ENCODE data around the gene JUP. TPM values are rescaled to one million over a fixed set of nuclear protein-coding genes. Genes with fewer than 3 reads are reported as not detected.

Gene JUP
- total and polyA plus RNA-seq, 2 of the 13 experiments (the other 11 are each of a cell fraction or from before 2014, with no cell fraction given): 12.1 to 20.6 TPM

DNA sequence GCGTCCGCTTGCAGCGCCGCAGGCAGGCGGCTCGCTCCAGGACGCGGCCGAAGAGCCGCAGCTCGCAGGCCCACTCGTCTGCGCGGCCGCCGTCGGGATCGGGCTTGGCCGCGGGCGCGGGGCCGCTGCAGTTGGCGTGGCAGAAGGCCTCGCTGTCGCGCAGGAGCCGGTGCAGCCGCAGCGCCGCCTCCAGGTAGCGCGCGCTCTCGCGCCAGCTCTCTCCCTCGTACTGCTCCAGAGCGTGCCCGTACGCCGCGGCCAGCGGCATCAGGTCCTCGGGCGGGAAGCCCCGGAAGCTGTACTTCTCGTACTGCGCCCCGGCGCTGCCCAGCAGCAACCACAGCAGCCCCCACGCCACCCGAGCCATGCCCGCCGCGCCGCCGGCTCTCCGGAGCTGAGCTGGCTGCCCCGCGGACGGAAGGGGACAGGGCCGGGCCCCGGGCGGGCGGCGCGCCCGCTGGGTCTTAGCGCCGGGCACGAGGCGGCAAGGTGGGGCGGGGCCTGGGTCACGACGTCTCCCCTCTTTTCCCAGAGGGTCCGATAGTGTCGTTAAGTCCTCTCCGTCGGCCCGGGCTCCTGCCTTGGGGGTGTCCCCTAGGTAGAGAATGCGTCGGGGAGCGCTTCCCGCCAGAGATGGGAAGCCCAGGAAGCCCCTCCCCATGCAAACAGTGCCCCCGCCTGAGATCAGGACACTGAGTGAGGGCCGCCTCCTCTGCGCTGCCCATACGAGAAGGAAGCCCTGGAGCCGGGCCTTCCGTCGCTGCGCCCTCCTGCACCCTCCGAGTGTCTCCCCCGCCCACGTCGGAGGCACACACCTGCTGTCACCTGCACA, 25.3 kb upstream of the JUP start, which contains the start of gene P3H4 (continued):
- peak; percentile 7; the same call in 1 of the 2 replicates for TF ChIP-seq TCF7 (IDR thresholded peaks at IDR 0.05; ENCODE audit: low read depth)
- no peak; the same call in 1 of the 2 replicates for TF ChIP-seq ARHGAP35 (CRISPR knock-in tag; IDR thresholded peaks at IDR 0.05; ENCODE audit: borderline replicate concordance)
- TF ChIP-seq, protein P1, sequence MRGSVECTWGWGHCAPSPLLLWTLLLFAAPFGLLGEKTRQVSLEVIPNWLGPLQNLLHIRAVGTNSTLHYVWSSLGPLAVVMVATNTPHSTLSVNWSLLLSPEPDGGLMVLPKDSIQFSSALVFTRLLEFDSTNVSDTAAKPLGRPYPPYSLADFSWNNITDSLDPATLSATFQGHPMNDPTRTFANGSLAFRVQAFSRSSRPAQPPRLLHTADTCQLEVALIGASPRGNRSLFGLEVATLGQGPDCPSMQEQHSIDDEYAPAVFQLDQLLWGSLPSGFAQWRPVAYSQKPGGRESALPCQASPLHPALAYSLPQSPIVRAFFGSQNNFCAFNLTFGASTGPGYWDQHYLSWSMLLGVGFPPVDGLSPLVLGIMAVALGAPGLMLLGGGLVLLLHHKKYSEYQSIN (CRISPR knock-in tag; IDR thresholded peaks at IDR 0.05; ENCODE audit: borderline replicate concordance): no peak
- TF ChIP-seq, protein P2, sequence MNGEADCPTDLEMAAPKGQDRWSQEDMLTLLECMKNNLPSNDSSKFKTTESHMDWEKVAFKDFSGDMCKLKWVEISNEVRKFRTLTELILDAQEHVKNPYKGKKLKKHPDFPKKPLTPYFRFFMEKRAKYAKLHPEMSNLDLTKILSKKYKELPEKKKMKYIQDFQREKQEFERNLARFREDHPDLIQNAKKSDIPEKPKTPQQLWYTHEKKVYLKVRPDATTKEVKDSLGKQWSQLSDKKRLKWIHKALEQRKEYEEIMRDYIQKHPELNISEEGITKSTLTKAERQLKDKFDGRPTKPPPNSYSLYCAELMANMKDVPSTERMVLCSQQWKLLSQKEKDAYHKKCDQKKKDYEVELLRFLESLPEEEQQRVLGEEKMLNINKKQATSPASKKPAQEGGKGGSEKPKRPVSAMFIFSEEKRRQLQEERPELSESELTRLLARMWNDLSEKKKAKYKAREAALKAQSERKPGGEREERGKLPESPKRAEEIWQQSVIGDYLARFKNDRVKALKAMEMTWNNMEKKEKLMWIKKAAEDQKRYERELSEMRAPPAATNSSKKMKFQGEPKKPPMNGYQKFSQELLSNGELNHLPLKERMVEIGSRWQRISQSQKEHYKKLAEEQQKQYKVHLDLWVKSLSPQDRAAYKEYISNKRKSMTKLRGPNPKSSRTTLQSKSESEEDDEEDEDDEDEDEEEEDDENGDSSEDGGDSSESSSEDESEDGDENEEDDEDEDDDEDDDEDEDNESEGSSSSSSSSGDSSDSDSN (CRISPR knock-in tag; IDR thresholded peaks at IDR 0.05): peak; percentile 97
- TF ChIP-seq, protein P3, sequence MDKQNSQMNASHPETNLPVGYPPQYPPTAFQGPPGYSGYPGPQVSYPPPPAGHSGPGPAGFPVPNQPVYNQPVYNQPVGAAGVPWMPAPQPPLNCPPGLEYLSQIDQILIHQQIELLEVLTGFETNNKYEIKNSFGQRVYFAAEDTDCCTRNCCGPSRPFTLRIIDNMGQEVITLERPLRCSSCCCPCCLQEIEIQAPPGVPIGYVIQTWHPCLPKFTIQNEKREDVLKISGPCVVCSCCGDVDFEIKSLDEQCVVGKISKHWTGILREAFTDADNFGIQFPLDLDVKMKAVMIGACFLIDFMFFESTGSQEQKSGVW (CRISPR knock-in tag; IDR thresholded peaks at IDR 0.05; ENCODE audit: borderline replicate concordance): no peak
- TF ChIP-seq ZNF558 (CRISPR knock-in tag; IDR thresholded peaks at IDR 0.05; ENCODE audit: borderline replicate concordance): peak; percentile 89; the same call in 1 of the 2 replicates
- no peak for TF ChIP-seq ZBTB1 (CRISPR knock-in tag; IDR thresholded peaks at IDR 0.05; ENCODE audit: borderline replicate concordance)
- no peak; the same call in 1 of the 2 replicates for TF ChIP-seq ZSCAN29 (CRISPR knock-in tag; conservative IDR thresholded peaks at IDR 0.05)
- peak; percentile 78; the same call in 1 of the 2 replicates for TF ChIP-seq TARDBP (CRISPR knock-in tag; IDR thresholded peaks at IDR 0.05)
- peak; percentile 64 for TF ChIP-seq ASH2L (IDR thresholded peaks at IDR 0.05; ENCODE audit: insufficient read length, low read depth, low read length)
- TF ChIP-seq ZNF180 (CRISPR knock-in tag; IDR thresholded peaks at IDR 0.05; ENCODE audit: borderline replicate concordance, low read depth): 0 out of 2 replicates have a peak, but pooled peaks have one; percentile 42
- no peak for TF ChIP-seq ZMYM2 (CRISPR knock-in tag; IDR thresholded peaks at IDR 0.05)
- TF ChIP-seq, protein P4, sequence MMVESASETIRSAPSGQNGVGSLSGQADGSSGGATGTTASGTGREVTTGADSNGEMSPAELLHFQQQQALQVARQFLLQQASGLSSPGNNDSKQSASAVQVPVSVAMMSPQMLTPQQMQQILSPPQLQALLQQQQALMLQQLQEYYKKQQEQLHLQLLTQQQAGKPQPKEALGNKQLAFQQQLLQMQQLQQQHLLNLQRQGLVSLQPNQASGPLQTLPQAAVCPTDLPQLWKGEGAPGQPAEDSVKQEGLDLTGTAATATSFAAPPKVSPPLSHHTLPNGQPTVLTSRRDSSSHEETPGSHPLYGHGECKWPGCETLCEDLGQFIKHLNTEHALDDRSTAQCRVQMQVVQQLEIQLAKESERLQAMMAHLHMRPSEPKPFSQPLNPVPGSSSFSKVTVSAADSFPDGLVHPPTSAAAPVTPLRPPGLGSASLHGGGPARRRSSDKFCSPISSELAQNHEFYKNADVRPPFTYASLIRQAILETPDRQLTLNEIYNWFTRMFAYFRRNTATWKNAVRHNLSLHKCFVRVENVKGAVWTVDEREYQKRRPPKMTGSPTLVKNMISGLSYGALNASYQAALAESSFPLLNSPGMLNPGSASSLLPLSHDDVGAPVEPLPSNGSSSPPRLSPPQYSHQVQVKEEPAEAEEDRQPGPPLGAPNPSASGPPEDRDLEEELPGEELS (CRISPR knock-in tag; IDR thresholded peaks at IDR 0.05): no peak
- TF ChIP-seq, protein P5, sequence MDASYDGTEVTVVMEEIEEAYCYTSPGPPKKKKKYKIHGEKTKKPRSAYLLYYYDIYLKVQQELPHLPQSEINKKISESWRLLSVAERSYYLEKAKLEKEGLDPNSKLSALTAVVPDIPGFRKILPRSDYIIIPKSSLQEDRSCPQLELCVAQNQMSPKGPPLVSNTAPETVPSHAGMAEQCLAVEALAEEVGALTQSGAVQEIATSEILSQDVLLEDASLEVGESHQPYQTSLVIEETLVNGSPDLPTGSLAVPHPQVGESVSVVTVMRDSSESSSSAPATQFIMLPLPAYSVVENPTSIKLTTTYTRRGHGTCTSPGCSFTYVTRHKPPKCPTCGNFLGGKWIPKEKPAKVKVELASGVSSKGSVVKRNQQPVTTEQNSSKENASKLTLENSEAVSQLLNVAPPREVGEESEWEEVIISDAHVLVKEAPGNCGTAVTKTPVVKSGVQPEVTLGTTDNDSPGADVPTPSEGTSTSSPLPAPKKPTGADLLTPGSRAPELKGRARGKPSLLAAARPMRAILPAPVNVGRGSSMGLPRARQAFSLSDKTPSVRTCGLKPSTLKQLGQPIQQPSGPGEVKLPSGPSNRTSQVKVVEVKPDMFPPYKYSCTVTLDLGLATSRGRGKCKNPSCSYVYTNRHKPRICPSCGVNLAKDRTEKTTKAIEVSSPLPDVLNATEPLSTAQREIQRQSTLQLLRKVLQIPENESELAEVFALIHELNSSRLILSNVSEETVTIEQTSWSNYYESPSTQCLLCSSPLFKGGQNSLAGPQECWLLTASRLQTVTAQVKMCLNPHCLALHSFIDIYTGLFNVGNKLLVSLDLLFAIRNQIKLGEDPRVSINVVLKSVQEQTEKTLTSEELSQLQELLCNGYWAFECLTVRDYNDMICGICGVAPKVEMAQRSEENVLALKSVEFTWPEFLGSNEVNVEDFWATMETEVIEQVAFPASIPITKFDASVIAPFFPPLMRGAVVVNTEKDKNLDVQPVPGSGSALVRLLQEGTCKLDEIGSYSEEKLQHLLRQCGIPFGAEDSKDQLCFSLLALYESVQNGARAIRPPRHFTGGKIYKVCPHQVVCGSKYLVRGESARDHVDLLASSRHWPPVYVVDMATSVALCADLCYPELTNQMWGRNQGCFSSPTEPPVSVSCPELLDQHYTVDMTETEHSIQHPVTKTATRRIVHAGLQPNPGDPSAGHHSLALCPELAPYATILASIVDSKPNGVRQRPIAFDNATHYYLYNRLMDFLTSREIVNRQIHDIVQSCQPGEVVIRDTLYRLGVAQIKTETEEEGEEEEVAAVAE (CRISPR knock-in tag; IDR thresholded peaks at IDR 0.05; ENCODE audit: borderline replicate concordance): no peak
- TF ChIP-seq SRF (IDR thresholded peaks at IDR 0.05; ENCODE audit: low read depth, low read length): no peak
- TF ChIP-seq SP140L (CRISPR knock-in tag; IDR thresholded peaks at IDR 0.05; ENCODE audit: borderline replicate concordance): no peak
- TF ChIP-seq IRF2 (CRISPR knock-in tag; IDR thresholded peaks at IDR 0.05): peak; percentile 54; the same call in 1 of the 2 replicates
